GM18867 (cell line): ENCODE measurements around the gene SURF2.

Experiments used
- ATAC-seq: cut with Tn5 transposase; IDR thresholded peaks from one replicate; pipeline ENCODE4 v1.9.1; 2021; ENCODE audit warnings: mild to moderate bottlenecking, moderate library complexity; ENCODE audit not compliant: unreplicated experiment

The SURF2 gene

DNA sequence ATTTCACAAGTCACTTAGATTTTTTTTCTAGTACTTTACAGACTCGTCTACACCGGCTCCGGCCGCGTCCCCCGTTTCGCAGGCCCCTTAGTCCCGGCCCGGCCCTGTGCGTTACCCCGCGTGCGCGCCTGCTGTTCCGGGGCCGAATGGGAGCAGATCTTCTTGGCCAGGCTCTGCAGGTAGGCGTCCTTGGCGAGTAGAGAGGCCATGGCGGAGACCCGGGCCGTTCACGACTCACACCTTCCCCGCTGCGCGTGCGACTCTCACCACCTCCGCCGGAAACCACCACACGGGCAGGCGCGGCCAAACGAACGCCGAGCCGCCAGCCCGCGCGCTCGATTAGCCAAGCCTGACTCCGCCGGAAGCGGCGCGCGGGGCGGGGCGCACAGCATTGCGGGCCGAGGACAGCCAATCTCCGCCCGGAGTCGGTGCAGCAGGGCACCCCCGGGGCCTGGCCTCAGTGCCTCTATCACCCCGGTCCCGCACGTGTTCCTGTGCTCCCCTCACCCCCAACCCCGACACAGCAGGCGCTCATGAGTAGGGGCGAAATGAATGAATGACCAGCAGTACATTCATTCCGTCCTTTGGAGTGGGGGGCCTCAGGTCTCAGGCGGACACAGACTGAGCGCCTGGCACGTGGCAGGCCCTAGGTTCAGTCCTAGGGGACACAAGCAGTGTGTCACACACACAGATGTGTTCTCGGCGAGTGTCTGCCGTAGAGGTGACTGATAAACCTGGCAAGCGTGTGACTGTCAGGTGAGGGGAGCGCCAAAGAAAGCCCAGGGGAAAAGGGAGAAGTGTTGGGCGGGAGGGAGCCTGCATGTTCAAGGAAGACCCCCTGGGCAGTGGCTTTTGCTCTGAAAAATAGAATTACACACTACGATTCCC is 20.2 kb upstream of the SURF2 start, which contains the start of gene SURF6:
TSS of gene SURF6 (minus strand) at position 265 of the 888 bp plus-strand sequence. CDS start at position 209, 56 bp downstream.
- ATAC-seq: peak; percentile 77

DNA sequence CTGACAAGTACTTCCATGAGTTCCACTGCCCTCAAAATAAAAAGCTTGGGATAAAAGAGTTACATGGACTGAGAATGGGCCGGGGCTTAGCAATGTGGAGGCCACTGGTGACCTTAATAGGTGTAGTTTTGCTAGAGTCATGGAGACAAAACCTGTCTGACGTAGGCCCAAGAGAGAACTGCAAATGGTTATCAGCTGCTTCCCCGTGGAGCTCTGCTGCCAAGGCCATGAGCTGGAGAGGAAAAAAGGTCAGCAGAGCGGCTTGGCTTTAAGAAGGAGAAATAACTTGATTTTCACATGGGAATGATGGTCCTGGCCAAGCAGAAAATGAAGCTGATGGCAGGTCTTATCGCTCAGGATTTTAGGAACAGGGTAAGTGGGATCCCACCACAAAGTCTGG is 16.7 kb upstream of the SURF2 start:
- ATAC-seq: no peak

DNA sequence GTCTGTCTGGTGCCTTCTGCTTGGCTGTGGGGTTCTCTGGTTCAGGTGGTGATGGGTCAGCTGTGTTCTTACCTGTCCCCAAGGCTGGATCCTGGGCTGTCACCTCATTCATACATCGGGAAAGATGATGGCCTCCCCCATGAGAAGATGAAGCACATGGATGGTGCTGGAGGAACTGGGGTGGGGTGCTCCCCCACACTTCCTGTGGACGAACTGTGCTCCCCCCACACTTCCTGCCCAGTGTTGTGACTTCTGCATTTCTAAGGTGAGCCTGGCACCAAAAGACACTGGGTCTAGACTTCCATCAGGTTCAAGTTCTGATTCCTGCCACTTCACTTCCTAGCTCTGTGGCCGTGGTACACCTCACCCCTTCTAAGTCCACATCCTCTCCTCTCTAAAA is 16.1 kb upstream of the SURF2 start:
- no peak for ATAC-seq

DNA sequence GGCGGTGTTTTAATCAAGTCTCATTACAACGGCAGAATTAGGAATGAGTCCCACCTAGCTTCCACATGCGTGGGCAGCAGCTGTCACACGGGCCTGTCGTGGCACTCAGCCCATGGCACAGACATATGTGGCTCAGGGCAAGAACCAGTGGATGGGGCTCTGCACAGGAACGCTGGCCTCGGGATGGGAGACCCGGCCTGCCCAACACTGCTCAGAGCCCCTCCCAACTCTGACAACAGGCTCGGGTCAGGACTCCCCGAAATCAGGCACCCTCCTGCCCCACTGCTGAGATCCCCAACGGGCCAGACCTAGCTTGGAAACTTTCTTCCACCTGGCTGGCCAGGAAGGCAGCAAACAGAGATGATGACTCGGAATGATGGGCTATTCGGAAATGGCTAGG is 15.4 kb upstream of the SURF2 start:
- no peak for ATAC-seq

DNA sequence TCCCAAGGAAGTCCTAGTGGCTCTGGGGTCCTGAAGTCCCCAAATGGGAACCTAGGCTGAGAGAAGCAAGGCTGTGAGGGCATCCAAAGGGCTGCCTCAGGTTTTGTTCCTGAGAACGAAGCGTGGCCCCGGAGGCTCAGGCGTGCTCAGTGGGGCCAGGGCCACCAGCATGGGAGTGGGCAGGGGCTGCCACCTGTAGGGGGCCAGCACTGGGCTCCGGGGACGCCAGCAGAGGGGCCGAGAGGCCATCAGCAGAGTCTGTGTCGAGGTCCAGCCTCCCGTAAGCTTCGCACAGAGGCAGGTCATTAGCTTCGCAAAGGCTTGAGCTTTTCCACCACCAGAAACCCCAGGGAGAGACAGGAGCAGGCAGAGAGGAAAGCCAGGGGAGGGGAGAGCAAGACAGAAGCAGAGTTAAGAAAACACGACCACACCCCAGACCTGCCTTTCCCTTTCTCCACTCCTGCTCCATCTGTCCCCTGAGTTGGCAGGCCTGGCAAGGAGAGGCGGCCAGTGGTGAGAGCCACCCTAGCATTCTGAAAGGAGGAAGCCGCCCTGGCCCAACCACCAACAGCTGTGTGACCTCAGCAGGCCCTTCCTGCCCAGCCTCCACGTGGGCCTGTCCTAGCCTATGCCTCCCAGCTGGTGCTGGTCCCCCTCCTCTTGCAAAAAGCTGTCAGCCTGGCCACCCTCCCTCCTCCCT is 14.8 kb upstream of the SURF2 start:
- ATAC-seq: no peak

DNA sequence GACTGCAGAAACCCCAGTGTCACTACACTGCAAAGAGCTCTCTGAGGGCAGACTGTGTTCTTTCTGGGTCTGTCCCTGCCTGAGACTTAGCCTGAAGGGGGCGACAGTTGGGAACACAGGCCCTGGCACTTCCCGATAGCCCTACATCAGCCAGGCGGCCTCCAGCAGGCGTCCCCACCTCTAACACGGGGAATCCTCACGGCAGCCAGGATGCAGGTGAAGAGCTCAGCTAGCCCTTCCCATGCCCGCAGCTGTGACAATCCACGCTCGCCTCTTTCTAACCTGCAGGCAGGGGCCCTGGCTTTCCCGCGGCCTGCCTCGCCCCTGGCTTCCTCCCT is 14.3 kb upstream of the SURF2 start:
- no peak for ATAC-seq

DNA sequence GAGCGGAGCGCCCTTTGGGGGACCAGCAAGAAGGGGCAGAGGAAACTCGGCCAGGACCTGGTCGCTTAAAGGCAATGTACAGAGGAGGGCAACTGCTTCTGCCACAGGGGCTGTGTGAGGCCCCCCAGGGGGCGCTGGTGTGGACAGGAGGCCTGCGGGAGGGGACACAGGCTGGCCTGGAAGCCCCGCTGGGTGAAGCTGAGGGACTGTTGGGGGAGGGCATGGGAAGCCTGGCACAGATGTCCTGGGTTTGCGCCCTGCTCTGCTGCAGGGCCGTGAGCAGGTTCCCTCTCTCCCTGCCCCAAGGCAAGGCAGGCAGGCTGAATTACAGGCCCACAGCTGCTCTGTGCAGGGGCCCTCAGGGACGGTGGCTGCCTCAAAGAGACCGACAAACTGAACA is 13.8 kb upstream of the SURF2 start:
- no peak for ATAC-seq

DNA sequence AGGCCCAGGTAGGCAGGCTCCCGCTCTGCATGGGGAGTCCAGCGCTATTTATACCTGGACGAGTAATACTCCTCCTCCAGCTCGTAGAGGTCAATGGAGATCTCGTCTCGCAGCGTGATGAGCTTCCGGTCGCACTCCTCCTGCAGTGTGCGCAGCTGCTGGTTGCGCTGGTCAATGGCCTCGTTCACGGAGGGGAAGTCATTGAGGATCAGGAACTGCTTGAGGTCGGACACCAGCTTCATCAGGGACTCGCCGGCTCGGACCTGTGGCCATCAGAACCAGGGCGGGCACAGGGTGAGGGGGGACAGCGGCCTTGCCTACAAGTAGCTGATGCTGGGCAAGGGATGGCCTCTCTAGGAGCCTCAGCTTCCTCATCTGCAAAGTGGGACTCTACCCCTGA is 12.3 kb upstream of the SURF2 start:
- no peak for ATAC-seq

DNA sequence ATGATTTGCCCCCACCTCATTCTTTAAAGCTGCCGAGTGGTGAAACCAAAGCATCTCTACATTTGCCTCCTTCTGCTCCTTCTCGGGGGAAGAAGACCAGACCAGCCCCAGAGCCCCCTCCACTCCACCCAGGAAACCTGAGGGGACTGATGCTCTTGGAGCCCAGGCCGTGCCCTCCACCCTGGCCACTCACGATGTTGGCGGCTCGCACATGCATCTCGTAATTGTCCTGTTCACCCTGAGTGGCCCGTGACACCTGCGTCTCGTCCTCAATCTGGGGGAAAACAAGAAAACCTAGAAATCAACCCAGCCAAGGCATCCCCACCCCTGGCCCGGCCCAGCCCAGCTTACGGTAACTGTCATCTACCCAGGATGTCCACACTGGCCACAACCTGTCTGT is 11.4 kb upstream of the SURF2 start:
- ATAC-seq: no peak

DNA sequence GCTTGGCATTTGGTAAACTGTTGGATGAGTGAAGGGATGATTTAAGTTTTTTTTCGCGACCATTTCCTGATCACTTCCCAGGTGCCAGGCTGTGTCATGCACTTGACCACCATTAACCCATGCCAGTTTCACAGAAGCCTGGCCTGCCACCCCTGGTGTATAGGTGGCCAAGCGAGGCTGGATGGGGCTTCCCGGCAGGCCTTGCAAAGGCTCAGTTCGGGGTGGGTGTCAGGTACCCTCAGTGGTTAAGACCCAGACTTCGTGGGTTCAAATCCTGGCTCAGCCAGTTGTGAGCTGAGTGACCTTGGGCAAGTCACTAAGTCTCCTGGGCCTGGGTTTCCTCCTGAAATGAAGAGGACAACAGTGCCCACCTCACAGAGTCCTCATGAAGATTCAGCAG is 10.8 kb upstream of the SURF2 start:
- no peak for ATAC-seq

DNA sequence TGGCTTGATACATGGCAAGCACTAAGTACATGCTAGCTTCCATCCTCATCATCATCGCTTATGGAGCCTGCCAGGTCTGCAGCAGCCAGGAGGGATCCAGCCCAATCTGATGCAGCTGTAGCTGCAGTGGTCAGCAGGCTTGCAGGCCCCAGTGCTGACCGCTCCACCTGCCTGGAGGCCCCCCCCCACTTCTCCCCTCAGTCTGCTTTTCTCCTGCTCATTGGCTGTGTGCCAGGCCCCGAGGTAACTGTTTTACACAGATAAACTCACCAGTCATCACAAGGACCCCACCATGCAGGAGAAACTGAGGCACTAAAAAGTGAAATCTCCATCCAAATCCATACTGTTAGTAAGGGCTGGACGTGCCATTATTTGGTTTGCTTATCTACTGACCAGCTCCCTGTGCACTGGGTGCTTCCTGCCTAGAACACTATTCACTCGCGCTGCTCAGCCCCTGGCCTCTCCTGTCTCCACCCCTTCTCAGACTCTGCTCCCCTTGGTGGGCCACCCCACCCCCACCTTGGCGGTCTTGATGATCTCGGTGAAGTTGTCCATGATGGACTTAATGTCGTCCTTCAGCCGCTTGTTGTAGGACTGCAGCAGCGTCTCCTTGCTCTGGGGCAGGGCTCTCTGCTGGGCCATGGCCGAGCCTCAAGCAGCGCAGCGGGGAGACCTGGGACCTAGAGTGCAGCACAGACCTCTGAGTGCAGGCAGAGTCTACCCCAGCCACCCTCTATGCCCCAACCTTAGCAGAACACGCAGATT is 10.1 kb upstream of the SURF2 start:
- no peak for ATAC-seq

DNA sequence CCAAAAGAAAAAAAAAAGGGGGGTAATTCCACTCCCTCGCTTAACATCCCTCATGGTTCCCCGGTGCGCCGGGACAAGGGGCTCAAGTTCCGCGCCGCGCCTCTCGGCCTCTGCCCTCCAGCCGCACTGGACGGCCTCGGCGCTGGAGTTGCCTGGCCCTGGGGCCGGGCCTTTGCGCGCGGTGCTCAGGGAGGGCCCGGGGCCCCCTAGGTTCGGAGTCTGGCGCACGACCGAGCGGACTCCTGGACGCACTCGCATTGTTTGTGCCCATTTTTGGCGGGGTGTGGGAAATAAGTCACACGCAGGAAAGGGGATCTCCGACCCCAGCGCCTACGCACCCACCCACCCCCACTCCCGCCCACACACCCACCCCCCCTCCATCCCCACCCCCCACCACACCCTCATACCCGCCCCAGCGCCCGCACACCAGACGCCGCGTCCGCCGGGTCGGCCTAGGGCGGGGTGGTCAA is 8.8 kb upstream of the SURF2 start:
- ATAC-seq: peak; percentile 37

DNA sequence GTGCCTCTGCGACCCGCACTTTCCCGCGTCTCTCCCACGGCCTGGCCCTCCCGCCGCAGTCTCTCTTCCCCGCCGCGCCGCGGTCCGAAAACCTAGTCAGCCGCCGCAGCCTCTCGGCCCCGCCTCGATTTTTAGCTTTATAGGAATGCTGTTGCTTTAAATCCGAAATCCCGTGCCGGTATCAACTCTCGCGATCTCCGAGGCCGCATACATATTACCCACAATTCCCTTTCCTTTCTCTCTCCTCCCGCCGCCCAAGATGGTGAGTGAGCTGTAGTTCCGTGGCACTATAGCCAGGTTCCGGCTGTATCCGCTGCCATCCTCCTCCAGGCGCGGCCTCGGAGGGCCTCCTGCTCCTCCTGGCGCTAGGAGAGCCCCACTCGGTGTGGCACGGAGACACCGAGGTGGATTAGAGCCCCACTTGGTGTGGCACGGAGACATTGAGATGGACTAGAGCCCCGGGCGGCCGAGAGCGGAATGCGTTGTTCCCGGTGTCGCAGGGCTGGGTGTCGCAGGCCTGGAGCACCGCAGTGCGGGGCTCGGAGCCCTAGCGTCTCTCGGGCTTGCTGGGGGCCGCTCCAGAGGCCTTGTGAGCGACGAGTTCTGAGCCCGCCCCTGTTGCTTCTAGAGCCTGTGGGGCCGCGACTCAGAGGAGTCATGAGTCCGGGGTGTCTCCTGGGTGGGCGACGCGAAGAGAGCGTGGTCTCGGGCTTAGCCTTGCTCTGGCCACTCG is 8.2 kb upstream of the SURF2 start, which contains the start of the genes MED22 and RPL7A:
TSS of gene MED22 (minus strand) at position 147 of the 733 bp plus-strand sequence. CDS start 1,469 bp downstream, outside the sequence.
TSS of gene RPL7A (plus strand) at position 234 of the 733 bp plus-strand sequence. CDS start at position 260, 26 bp downstream.
- ATAC-seq: peak; percentile 71

DNA sequence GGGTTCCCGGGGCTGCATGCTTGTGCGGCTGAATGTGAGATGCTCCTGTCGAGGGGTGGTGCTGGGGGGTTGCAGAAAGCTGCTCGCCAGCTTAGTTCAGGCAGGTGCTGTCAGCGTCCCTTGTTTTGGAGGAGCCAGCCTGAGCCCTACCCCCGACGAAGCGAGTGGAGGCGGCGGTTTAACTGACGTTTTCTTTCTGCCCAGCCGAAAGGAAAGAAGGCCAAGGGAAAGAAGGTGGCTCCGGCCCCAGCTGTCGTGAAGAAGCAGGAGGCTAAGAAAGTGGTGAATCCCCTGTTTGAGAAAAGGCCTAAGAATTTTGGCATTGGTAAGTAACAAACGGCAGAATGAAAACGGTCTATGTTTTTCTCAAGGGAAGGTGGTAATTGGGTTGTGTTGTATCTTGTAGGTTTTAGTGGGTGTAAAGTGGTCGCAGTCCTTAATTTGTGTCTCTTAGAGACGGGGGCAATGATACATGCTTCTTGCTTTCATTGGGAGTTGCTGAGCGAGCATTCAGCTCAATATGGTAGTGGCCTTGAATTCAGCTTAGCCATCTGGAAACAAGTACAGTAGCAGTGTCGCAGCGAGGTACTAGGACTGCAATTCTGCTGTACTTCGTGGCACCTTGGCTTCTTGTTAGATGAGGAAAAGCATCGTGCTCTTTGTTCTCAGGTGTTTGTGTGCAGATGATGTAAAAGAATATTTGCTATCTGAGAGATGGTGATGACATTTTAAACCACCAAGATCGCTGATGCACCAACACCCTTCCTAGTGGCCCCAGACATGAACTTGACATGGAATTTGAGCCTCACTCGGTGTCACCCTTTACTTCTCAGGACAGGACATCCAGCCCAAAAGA is 7.4 kb upstream of the SURF2 start:
- ATAC-seq: no peak

DNA sequence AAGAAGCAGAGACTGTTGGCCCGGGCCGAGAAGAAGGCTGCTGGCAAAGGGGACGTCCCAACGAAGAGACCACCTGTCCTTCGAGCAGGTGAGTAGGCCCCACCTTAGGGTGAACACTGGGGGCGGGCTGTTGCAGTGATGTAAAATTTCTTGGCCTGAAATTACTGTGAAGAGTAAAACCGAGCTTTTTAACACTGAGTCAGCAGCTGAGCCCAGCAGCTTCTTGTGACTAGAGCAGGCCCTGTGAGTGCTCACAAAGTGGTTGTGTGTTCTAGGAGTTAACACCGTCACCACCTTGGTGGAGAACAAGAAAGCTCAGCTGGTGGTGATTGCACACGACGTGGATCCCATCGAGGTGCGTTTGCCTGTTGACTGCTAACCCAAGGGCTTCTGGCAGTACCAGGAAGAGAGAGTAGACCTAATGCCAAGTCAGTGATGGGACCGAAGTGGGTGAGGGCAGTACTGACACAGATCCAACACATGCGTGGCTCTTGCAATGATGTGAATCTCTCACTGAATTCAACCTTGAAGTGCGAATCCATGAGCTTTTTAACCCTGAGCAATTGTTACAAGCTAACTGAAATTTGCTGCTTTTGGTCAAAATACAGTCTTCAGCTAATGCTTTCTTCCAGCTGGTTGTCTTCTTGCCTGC is 6.3 kb upstream of the SURF2 start:
- ATAC-seq: no peak

DNA sequence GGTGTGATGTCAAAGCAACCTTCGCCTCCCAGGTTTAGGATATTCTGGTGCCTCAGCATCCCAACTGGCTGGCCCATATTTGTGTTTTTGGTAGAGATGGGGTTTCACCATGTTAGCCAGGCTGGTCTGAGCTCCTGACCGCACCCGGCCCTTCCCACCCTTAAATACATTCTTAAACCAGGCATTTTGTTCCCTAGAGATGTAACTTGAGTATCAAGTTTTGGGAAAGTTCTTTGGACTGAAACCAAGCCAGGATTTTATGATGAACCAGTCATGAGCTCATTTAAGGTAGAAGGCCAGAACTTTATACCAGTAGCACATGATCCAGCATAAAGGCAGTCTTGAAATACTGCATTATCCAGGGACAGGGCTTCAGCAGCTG is 4.8 kb upstream of the SURF2 start:
- ATAC-seq: no peak

DNA sequence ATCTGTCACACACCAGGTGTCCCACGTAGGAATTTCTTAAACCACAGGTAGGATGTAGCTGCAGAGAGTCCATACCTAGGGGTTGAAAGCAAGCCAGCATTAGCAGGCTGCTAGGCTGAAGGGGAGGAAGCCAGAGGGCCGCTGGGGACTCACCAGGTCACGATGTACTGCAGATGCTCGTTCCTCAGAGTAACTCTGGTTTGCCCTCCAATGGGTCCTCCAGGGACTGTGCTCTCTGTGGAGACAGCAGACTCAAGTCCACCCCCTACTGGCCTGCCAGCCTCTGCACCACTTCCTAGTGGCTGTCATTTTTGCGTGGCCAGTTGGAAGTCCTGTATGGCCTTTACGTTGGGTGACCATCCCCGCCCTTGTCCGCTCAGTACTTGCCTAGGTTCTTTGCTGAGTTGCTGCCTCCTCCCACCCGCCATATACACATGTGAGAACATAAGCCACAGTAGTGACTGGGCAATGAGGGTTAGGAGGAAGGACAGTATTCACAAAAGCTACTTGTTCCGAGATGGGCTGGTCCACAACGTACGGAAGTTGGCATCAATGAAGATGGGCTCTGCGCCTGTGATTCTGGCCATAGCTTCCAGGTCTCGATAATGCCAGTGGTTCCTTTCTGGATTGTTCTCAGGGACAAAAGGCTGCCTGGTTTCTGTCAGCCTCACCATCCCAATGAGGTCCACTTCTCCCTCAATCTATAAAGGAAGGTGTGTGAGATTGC is 4.3 kb upstream of the SURF2 start:
- ATAC-seq: no peak

DNA sequence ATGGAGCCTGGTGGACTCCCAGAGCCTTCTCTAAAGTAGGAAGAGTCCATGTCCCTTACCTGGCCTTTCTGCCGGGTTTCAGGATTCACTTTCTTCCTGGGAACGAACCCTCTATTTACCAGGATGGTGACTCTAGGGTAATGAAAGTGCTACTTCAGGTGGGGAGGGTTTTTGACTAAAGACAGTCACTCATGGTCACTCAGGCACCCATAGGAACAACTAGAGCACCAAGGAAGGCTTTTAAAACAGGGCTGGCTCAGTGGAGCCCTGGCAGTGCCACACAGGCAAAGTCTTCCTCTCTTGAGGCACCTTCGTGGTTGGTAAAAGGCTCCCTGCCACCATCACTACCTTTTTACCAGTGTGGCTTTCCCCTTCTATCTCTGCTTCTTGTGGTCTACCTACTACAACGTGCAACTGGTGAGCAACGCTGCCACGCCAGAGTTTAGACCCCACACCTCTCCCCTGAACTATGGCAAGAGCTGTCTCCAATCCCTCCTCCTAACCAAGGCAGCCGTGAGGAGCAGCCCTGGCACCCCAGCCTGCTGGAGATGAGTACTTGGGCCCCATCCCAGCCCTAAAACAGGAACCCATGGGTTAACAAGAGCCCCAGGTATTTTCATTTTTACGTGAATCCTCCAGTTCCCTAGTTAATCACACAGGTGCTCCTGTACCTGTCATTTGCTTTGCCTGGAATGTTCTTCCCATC is 3.6 kb upstream of the SURF2 start:
- ATAC-seq: no peak
